CD4-positive, alpha-beta T cell (primary cell): ENCODE results near the gene KAZALD1. TPM values are rescaled to one million over a fixed set of nuclear protein-coding genes. Genes with fewer than 3 reads are reported as not detected.

Experiments used
- ATAC-seq: fragments of 200-7000 bp; cut with Tn5 transposase; one replicate; pipeline ENCODE4 v1.10.0; 2022; ENCODE audit warnings: mild to moderate bottlenecking; ENCODE audit not compliant: poor library complexity
- CTCF ChIA-PET: fragments of 350-600 bp; sonication (Branson Sonifier 250); formaldehyde crosslinking; loops from one replicate; lab custom pipeline; 2021; ENCODE audit warnings: antibody characterized with exemption, inconsistent platforms; lab: Charles Lee
- POLR2A ChIA-PET: fragments of 350-600 bp; sonication (Branson Sonifier 250); formaldehyde crosslinking; loops from one replicate; lab custom pipeline; 2021; ENCODE audit warnings: antibody characterized with exemption, inconsistent platforms; lab: Charles Lee
- DNase-seq, 14 experiments: peaks; one replicate each; pipeline ENCODE4 v3.0.0-alpha.2; 2013 to 2020; ENCODE audit warnings: mixed read lengths in 2 of 14
- H3K27ac ChIP-seq, 2 donors: one replicate each; pipeline versions ENCODE4 v1.5.1 to v1.7.0; 2013; ENCODE audit warnings: low read length in 2 of 2, low read depth in 1 of 2, mild to moderate bottlenecking in 1 of 2
- H3K27me3 ChIP-seq, 2 experiments: 1 replicate in 1 of 2; 2 replicates in 1 of 2; pipeline versions ENCODE4 v1.6.1 to v1.7.0; 2013; ENCODE audit warnings: low read length in 2 of 2, control low read depth in 1 of 2, mild to moderate bottlenecking in 1 of 2, moderate library complexity in 1 of 2; ENCODE audit not compliant: insufficient read depth in 2 of 2, control insufficient read depth in 1 of 2
- H3K36me3 ChIP-seq: one replicate; pipeline ENCODE4 v1.6.1; 2013; ENCODE audit warnings: low read length, control low read depth; ENCODE audit not compliant: insufficient read depth
- H3K4me1 ChIP-seq: one replicate; pipeline ENCODE4 v1.6.1; 2013; ENCODE audit warnings: low read length, control low read depth; ENCODE audit not compliant: insufficient read depth
- H3K4me3 ChIP-seq: one replicate; pipeline ENCODE4 v1.5.1; 2013; ENCODE audit warnings: mild to moderate bottlenecking, low read length, moderate library complexity
- H3K9me3 ChIP-seq, 2 experiments: 1 replicate in 1 of 2; 2 replicates in 1 of 2; pipeline versions ENCODE4 v1.6.1 to v1.7.0; 2013; ENCODE audit warnings: low read length in 2 of 2, mild to moderate bottlenecking in 2 of 2, control low read depth in 1 of 2, moderate library complexity in 1 of 2; ENCODE audit not compliant: control insufficient read depth in 1 of 2, insufficient read depth in 1 of 2
- H3K27ac Mint-ChIP-seq: one replicate; pipeline ENCODE4 v1.8.0; 2020; ENCODE audit warnings: mixed read lengths
- H3K27me3 Mint-ChIP-seq: one replicate; pipeline ENCODE4 v1.8.0; 2021; ENCODE audit warnings: mixed read lengths
- H3K36me3 Mint-ChIP-seq: one replicate; pipeline ENCODE4 v1.8.0; 2021; ENCODE audit warnings: low read depth, mixed read lengths
- H3K4me1 Mint-ChIP-seq: one replicate; pipeline ENCODE4 v1.8.0; 2021; ENCODE audit warnings: low read depth, mixed read lengths
- H3K4me3 Mint-ChIP-seq: one replicate; pipeline ENCODE4 v1.8.0; 2020; ENCODE audit warnings: mild to moderate bottlenecking, mixed read lengths
- H3K9me3 Mint-ChIP-seq: one replicate; pipeline ENCODE4 v1.8.0; 2020; ENCODE audit warnings: mixed read lengths
- intact Hi-C, 2 experiments: fragments of 100-400 bp; cut with DNase I in 1 of 2; cut with micrococcal nuclease in 1 of 2; formaldehyde crosslinking; loops; one replicate each; pipeline versions ENCODE4 v1.15.1 to v1.9.0; 2023 to 2025; cut with DNase I, micrococcal nuclease
- total RNA-seq, 174 experiments: library from RNA in 2 of 174; stranded (reverse) in 2 of 174; gene quantifications; one replicate each; pipeline ENCODE4 v1.2.3 and lab custom pipeline; 2021 to 2026
- TF ChIP-seq, protein P1 (sequence below): fragments of 200-600 bp; IDR thresholded peaks from one replicate; pipeline ENCODE4 v1.8.0; 2022; ENCODE audit warnings: antibody characterized with exemption, mild to moderate bottlenecking

Gene KAZALD1
- total RNA-seq, 2 experiments from 2014 or later = not detected

DNA sequence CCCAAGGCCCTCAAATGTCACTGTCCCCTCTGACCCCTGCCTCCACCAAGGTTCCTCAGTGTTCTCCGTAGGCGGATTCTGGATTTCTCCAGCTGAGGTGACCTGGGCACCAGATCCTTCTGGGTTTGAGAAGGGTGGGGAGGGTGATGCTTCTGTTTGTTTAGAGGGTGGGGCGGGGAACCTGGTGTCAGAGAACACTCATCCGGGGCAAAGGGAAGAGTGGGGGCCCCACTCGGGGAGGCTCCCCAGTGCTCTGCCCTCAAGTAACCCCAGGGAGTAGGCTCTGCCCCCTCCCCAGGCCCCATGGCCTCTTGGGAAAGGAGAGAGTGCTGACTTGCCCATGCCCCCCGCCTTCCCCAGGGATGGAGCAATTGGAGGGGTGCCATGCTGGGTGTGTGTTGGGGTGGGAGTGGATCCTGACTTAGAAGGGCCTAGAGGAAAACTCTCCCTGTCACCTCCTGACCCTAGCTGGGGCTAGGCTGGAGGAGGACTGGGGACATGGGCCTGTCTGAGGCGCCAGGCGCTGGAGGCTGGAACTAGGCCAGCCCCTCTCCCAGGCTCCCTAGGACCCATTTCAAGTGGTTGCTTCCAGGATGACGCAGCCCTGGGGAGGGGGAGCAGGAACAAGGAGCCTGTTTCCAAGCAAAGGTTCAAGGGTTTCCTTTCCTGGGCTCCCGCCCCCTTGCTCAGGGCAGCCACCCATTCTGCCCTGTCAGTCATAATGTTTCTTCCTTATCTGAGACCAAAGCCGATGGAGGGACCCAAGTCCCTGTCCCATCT is 27.9 kb downstream of the KAZALD1 start:
- no peak overlapping the region for H3K4me3 ChIP-seq
- intact Hi-C loops = no loop called here
- no peak overlapping the region for H3K27ac ChIP-seq
- Mint-ChIP-seq H3K27ac (no peak overlapping the region), H3K4me3 (no peak overlapping the region), H3K27me3 (peaks cover 90% of the 10 kb centered on the region), H3K4me1 (no peaks in the 10 kb centered on the region), H3K9me3 (no peaks in the 10 kb centered on the region), H3K36me3 (no peaks in the 10 kb centered on the region)
- H3K27me3 ChIP-seq = peaks cover 41% of the 10 kb centered on the region in 2 experiments
- CTCF ChIA-PET = no interaction called here
- no peak for DNase-seq
- POLR2A ChIA-PET = no interaction called here
- no peaks in the 10 kb centered on the region for H3K36me3 ChIP-seq
- H3K4me1 ChIP-seq = no peaks in the 10 kb centered on the region
- H3K9me3 ChIP-seq = peaks cover 0 to 8% of the 10 kb centered on the region in 2 experiments
- ATAC-seq = no peak
- TF ChIP-seq, protein P1, sequence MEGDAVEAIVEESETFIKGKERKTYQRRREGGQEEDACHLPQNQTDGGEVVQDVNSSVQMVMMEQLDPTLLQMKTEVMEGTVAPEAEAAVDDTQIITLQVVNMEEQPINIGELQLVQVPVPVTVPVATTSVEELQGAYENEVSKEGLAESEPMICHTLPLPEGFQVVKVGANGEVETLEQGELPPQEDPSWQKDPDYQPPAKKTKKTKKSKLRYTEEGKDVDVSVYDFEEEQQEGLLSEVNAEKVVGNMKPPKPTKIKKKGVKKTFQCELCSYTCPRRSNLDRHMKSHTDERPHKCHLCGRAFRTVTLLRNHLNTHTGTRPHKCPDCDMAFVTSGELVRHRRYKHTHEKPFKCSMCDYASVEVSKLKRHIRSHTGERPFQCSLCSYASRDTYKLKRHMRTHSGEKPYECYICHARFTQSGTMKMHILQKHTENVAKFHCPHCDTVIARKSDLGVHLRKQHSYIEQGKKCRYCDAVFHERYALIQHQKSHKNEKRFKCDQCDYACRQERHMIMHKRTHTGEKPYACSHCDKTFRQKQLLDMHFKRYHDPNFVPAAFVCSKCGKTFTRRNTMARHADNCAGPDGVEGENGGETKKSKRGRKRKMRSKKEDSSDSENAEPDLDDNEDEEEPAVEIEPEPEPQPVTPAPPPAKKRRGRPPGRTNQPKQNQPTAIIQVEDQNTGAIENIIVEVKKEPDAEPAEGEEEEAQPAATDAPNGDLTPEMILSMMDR = no peak

DNA sequence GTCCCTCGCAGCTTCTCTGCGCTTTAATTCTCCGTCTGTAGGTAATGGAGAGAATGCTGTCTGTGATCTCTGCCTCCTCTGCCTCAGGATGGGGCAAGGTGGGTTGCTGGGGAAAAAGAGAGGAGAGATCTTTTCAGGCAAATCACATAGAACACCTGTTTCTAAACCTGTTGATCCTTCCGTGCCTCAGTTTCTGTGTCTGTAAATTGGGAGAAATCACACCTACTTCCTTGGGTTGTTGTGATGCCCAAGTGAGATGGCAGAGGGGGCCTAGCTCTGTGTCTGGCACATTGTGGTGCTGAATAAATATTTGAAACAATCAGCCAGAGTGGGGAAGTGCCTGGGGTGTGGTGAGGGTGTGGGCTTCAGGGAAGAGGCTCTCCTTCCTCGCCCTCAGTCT is 28.8 kb downstream of the KAZALD1 start:
- ChIA-PET CTCF (no interaction called here), POLR2A (no interaction called here)
- Histone ChIP-seq H3K27ac (no peak overlapping the region), H3K4me1 (peaks cover 4% of the 10 kb centered on the region), H3K9me3 (peaks cover 0 to 8% of the 10 kb centered on the region in 2 experiments), H3K27me3 (peaks cover 38 to 40% of the 10 kb centered on the region in 2 experiments), H3K4me3 (no peak overlapping the region), H3K36me3 (no peaks in the 10 kb centered on the region)
- Mint-ChIP-seq H3K4me3 (no peak overlapping the region), H3K4me1 (no peaks in the 10 kb centered on the region), H3K9me3 (no peaks in the 10 kb centered on the region), H3K27me3 (peaks cover 90% of the 10 kb centered on the region), H3K36me3 (no peaks in the 10 kb centered on the region), H3K27ac (no peak overlapping the region)
- intact Hi-C loops = no loop called here
- DNase-seq (no peak), ATAC-seq (no peak)
- TF ChIP-seq, protein P1 = no peak

DNA sequence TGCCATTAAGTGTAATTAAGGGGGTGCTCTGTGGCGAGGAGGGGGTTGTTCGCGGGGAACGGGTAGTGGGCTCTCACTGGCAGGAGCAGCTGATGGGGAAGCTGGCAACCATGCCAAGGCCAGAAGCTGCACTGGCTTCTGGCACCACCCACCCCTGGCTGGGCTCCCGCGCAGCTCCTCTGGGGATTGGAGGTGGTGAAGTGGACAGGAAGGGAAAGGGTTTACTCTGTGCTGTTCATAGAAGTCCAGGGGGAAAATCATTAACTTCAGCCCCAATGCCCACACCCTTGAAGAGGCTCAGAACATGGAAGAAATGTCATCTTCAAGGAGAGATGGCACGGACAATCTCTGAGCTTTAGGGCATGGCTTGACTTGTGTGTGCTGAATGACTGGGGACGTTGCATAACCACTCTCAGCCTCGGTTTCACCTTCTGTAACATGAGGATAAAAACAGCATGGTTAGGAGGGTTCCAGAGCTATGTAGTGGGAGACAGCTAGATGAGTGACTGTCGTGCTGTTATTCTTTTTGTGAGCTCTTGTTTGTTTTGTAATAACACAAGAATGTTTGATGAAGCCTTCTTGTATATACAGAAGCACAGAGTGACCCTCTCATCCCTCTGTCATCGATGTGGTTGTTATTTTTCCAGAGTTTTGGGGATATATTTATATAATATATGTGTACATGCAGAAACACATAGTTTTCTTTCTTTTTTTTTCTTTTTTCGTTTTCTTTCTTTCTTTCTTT is 29.9 kb downstream of the KAZALD1 start:
- ATAC-seq = no peak
- H3K9me3 Mint-ChIP-seq = no peaks in the 10 kb centered on the region
- CTCF ChIA-PET = interaction anchor here (1.0 to 11.2 kb wide), 2 partner anchors 50 kb away, joined by 5 to 151 read pairs; no protein-coding TSS in a partner anchor
- intact Hi-C loops = no loop called here
- Histone ChIP-seq H3K4me3 (no peak overlapping the region), H3K27me3 (peaks cover 34 to 38% of the 10 kb centered on the region in 2 experiments), H3K4me1 (peaks cover 6% of the 10 kb centered on the region), H3K36me3 (no peaks in the 10 kb centered on the region), H3K27ac (no peak overlapping the region), H3K9me3 (peaks cover 0 to 8% of the 10 kb centered on the region in 2 experiments)
- POLR2A ChIA-PET = interaction anchor here (1.5 kb wide), 1 partner anchor 50 kb away, joined by 4 read pairs; no protein-coding TSS in a partner anchor
- H3K27me3 Mint-ChIP-seq = peaks cover 85% of the 10 kb centered on the region
- H3K4me1 Mint-ChIP-seq = no peaks in the 10 kb centered on the region
- TF ChIP-seq, protein P1 = no peak
- no peak overlapping the region for H3K27ac Mint-ChIP-seq
- no peak overlapping the region for H3K4me3 Mint-ChIP-seq
- no peak for DNase-seq
- H3K36me3 Mint-ChIP-seq = no peaks in the 10 kb centered on the region
